Right lobe of liver (tissue), 6 donors: ENCODE results near the gene ADORA1. TPM values are rescaled to one million over a fixed set of nuclear protein-coding genes. Genes with fewer than 3 reads are reported as not detected.
A peak's percentile ranks its signal among the peaks of the same experiment; 100 is the strongest.

ENCODE experiments used
- ATAC-seq, 4 donors: fragments of 200-7000 bp; cut with Tn5 transposase; one replicate each; pipeline ENCODE4 v1.9.1; 2020; ENCODE audit warnings: mild to moderate bottlenecking in 4 of 4, moderate library complexity in 4 of 4
- DNase-seq, 3 donors: peaks; one replicate each; pipeline ENCODE4 v3.0.0-alpha.2; 2020
- H3K27ac ChIP-seq, 3 donors: fragments of 200-600 bp; one replicate each; pipeline ENCODE4 v1.8.0; 2022
- H3K27me3 ChIP-seq, 2 donors: fragments of 200-600 bp; one replicate each; pipeline ENCODE4 v1.8.0; 2022
- H3K36me3 ChIP-seq, 4 donors: fragments of 200-600 bp; sonication (generic) in 1 of 4; one replicate each; pipeline versions ENCODE4 v1.5.1 to v1.8.0; 2017 to 2022; ENCODE audit warnings: control low read depth in 1 of 4
- H3K4me1 ChIP-seq, 4 donors: fragments of 200-600 bp; sonication (generic) in 1 of 4; one replicate each; pipeline versions ENCODE4 v1.5.1 to v1.8.0; 2017 to 2022; ENCODE audit warnings: control low read depth in 1 of 4
- H3K4me3 ChIP-seq, 3 donors: fragments of 200-600 bp; one replicate each; pipeline ENCODE4 v1.8.0; 2022
- H3K9me3 ChIP-seq, 4 donors: fragments of 200-600 bp; sonication (generic) in 1 of 4; one replicate each; pipeline versions ENCODE4 v1.5.1 to v1.8.0; 2017 to 2022; ENCODE audit warnings: control low read depth in 1 of 4
- POLR2A ChIP-seq: fragments of 450-650 bp; IDR thresholded peaks from one replicate; pipeline ENCODE4 v1.6.1; 2017; ENCODE audit warnings: antibody characterized with exemption, mild to moderate bottlenecking
- WGBS: methylation state at CpG from one replicate; pipeline ENCODE4 v1.1.6; 2018; ENCODE audit warnings: low coverage, low lambda C conversion rate; ENCODE audit not compliant: insufficient coverage; ENCODE audit errors: missing lambda C conversion rate; 5-methylcytosine and 5-hydroxymethylcytosine counted together
- intact Hi-C, 2 donors: fragments of 100-400 bp; cut with DNase I; formaldehyde crosslinking; loops; one replicate each; pipeline versions ENCODE4 v1.11.2 to v1.14.1; 2022
- total RNA-seq, 6 experiments: library from RNA; depleted of rRNA in 2 of 6; stranded (reverse); fragments of >200 nt in 2 of 6; fragmentation: NEBNext Ultra II Directional in 3 of 6; extraction: Animal tissue kit (Norgen Biotek cat#: 25700) in 3 of 6; gene quantifications; one replicate each; pipeline versions ENCODE4 v1.1.0 to v1.2.4, GENCODE V29; 2016 to 2023
- TF ChIP-seq, protein P1 (sequence below), 4 donors: fragments of 200-600 bp in 3 of 4; fragments of 450-650 bp in 1 of 4; IDR thresholded peaks; one replicate each; pipeline versions ENCODE4 v1.5.1 to v1.8.0; 2016 to 2022; ENCODE audit warnings: antibody characterized with exemption in 4 of 4, mild to moderate bottlenecking in 2 of 4
- donor health status: DM: no; HTN: yes; CAD: no.
- donor health status: DM: no; HTN: no; CAD: no.
- donor health status: DM: no; HTN: no; CAD: no.
- donor health status: DM: no; HTN: yes; CAD: no.
- donor health status: DM: no; HTN: yes; CAD: no.

ADORA1 gene
- total RNA-seq, 6 experiments from 2014 or later = 0.31 to 0.78 (median 0.39) TPM; not detected in 1

DNA sequence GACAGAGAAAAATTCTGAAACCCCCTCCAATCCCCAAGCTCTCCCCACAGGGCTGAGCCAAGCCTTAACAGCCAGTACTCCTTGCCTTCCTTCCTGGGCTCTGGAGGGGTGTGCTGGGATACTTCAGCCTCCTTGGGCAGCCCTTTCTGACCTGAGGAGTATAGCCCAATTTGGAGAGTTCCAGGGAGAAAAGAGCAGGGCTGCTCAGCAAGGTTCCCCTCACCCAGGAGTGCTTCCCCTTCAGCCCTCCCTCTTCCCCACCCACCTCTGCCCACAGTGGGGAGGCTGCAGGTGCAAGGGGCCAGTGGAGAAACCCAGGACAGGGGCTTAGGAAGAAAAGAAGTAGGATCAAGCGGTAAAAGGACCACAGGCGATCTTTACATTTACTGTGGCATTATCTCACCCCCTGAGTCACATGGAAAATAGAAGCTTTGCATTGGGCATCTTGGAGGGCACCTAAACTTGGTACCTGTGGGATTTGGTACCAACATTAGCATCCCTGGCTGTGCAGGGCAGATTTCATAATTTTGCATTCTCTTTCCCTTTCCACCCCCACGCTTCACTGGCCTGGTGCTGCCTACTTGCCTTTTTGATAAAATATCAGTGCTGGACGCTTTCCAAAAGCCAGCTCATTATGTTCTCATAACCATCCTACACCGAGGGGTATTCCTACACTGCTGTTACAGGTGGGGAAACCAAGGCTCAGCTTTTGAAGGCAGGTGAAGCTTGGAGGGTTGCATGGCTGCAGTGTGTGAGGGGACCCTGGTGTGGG is 2.8 kb upstream of the ADORA1 start:
- ATAC-seq = no peak
- Histone ChIP-seq H3K9me3 (no peaks in the 10 kb centered on the region), H3K27ac (no peak overlapping the region), H3K36me3 (no peaks in the 10 kb centered on the region), H3K4me1 (peaks cover 0 to 13% (median 2%) of the 10 kb centered on the region in 4 donors), H3K4me3 (no peak overlapping the region), H3K27me3 (peaks cover 0 to 5% of the 10 kb centered on the region in 2 donors)
- WGBS = 23% methylated on average over 2 of the region's 5 CpGs
- intact Hi-C loops = loop anchor here in 1 of 2 donors (5.0 kb wide), 1 partner anchor 93 kb away; no protein-coding TSS in a partner anchor
- TF ChIP-seq, protein P1, sequence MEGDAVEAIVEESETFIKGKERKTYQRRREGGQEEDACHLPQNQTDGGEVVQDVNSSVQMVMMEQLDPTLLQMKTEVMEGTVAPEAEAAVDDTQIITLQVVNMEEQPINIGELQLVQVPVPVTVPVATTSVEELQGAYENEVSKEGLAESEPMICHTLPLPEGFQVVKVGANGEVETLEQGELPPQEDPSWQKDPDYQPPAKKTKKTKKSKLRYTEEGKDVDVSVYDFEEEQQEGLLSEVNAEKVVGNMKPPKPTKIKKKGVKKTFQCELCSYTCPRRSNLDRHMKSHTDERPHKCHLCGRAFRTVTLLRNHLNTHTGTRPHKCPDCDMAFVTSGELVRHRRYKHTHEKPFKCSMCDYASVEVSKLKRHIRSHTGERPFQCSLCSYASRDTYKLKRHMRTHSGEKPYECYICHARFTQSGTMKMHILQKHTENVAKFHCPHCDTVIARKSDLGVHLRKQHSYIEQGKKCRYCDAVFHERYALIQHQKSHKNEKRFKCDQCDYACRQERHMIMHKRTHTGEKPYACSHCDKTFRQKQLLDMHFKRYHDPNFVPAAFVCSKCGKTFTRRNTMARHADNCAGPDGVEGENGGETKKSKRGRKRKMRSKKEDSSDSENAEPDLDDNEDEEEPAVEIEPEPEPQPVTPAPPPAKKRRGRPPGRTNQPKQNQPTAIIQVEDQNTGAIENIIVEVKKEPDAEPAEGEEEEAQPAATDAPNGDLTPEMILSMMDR (IDR thresholded peaks at IDR 0.05) = no peak
- TF ChIP-seq POLR2A = no peak
- DNase-seq = no peak

- no peak for DNase-seq
- Histone ChIP-seq H3K4me3 (no peak overlapping the region), H3K9me3 (no peaks in the 10 kb centered on the region), H3K36me3 (no peaks in the 10 kb centered on the region), H3K27me3 (peaks cover 0 to 5% of the 10 kb centered on the region in 2 donors), H3K4me1 (peaks cover 0 to 13% (median 2%) of the 10 kb centered on the region in 4 donors), H3K27ac (no peak overlapping the region)
- ATAC-seq = peak in 3 of 4 donors; percentile 4 to 41 (median 32)
- 23% methylated on average over 8 of the region's 8 CpGs for WGBS
- intact Hi-C loops = no loop called here
- no peak for TF ChIP-seq POLR2A
- TF ChIP-seq, protein P1 (IDR thresholded peaks at IDR 0.05) = peak; percentile 19 to 40 (median 26)
These were observed 1.2 kb upstream of the ADORA1 start for GRCh38 chr1:203126151-203126865.

DNA sequence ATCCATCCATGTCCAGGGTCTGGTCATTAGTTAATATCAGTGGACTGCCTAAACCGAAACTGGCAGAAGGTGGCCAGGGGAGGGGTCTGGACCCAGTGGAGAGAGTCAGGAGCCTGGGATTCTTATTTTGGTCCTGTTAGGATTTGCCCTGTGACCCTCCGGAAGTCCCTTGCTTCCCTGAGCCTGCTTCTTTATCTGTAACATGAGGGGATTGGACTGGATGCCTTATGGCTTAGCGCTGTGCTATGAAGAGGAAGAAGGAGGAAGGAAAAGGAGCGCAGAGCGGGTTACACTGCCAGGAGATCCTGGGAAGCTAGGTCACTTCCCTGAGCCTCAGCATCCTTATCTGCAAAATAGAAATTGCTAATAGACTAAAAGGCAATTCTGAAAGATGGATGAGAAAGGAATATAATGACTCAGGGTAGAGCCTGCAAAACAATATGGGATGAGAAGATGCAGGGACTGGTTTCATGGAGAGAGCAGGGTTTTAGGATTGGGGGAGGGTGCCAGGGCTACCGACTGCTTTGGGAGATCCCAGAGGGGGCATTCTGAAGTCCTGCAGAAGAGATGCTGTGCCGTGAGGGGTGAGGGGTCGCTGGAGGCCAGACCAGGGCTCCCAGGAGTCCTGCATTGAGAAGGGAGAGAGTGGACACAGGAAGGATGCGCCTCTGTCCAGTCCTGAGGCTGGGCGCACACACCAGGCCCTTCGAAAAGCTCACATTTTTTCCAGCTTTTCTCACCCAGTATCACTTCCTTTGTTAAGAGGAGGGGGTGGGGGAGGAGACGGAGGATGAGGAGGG is 460 bp upstream of the ADORA1 start:
- peak in 3 of 4 donors; percentile 16 to 38 (median 17) for ATAC-seq
- Histone ChIP-seq H3K4me3 (no peak overlapping the region), H3K36me3 (no peaks in the 10 kb centered on the region), H3K4me1 (peaks cover 0 to 13% (median 2%) of the 10 kb centered on the region in 4 donors), H3K27me3 (peaks cover 0 to 5% of the 10 kb centered on the region in 2 donors), H3K27ac (no peak overlapping the region), H3K9me3 (no peaks in the 10 kb centered on the region)
- TF ChIP-seq, protein P1 (IDR thresholded peaks at IDR 0.05) = no peak
- TF ChIP-seq POLR2A = no peak
- WGBS = 13% methylated on average over 9 of the region's 12 CpGs
- intact Hi-C loops = no loop called here
- no peak for DNase-seq

DNA sequence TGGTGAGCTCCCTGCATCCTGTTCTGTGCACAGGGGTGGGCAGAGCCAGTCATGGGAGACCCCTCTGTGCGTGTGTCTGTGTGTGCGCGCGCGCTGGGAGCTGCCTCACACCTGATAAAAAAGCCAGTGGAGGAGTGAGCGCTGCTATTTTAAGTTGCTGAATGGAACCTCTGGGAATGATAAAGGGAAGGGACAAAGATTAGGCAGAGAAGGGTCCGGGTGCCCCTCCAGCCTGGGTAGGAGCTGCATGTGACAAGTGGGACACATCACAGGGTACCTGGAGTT is 847 bp downstream of the ADORA1 start:
- Histone ChIP-seq H3K27ac (no peak overlapping the region), H3K36me3 (no peaks in the 10 kb centered on the region), H3K4me3 (peak overlapping the region in 2 of 3 donors; percentile 12 to 47), H3K27me3 (peaks cover 0 to 5% of the 10 kb centered on the region in 2 donors), H3K4me1 (peaks cover 0 to 13% (median 2%) of the 10 kb centered on the region in 4 donors), H3K9me3 (no peaks in the 10 kb centered on the region)
- TF ChIP-seq, protein P1 (IDR thresholded peaks at IDR 0.05) = no peak
- intact Hi-C loops = no loop called here
- ATAC-seq (no peak), DNase-seq (no peak)
- 20% methylated on average over 1 of the region's 7 CpGs for WGBS
